Smooth muscle cell (in vitro differentiated cells): Measurements from ENCODE around the gene ACAP2. TPM values are rescaled to one million over a fixed set of nuclear protein-coding genes. Genes with fewer than 3 reads are reported as not detected.

Source experiments
- DNase-seq: peaks from one replicate; lab custom pipeline; 2025; ENCODE audit not compliant: unreplicated experiment; lab: John Stamatoyannopoulos, UW
- H2AFZ ChIP-seq: fragments of 200-600 bp; sonication (generic); 2 replicates; pipeline ENCODE4 v1.6.0; 2016; ENCODE audit warnings: antibody characterized with exemption, low read depth, mild to moderate bottlenecking
- H3F3A ChIP-seq: fragments of 200-600 bp; sonication (generic); 2 replicates; pipeline ENCODE4 v1.6.0; 2017; ENCODE audit warnings: antibody characterized with exemption, low read depth
- H3K27ac ChIP-seq: fragments of 200-600 bp; sonication (generic); 2 replicates; pipeline ENCODE4 v1.5.1; 2016; ENCODE audit warnings: low read depth, mild to moderate bottlenecking
- H3K27me3 ChIP-seq: fragments of 200-600 bp; sonication (generic); 2 replicates; pipeline ENCODE4 v1.6.1; 2016; ENCODE audit warnings: low read depth, mild to moderate bottlenecking
- H3K36me3 ChIP-seq: fragments of 200-600 bp; sonication (generic); 2 replicates; pipeline ENCODE4 v1.5.1; 2016; ENCODE audit warnings: low read depth
- H3K4me1 ChIP-seq: fragments of 200-600 bp; sonication (generic); 2 replicates; pipeline ENCODE4 v1.5.1; 2016; ENCODE audit warnings: low read depth
- H3K4me2 ChIP-seq: fragments of 200-600 bp; sonication (generic); 2 replicates; pipeline ENCODE4 v1.6.0; 2016; ENCODE audit warnings: mild to moderate bottlenecking
- H3K4me3 ChIP-seq: fragments of 200-600 bp; sonication (generic); 2 replicates; pipeline ENCODE4 v1.5.1; 2016; ENCODE audit warnings: mild to moderate bottlenecking
- H3K79me2 ChIP-seq: fragments of 200-600 bp; sonication (generic); 2 replicates; pipeline ENCODE4 v1.6.0; 2016; ENCODE audit warnings: low read depth, mild to moderate bottlenecking
- H3K9ac ChIP-seq: fragments of 200-600 bp; sonication (generic); 2 replicates; pipeline ENCODE4 v1.6.0; 2016; ENCODE audit warnings: low read depth
- H3K9me3 ChIP-seq: fragments of 200-600 bp; sonication (generic); replicated peaks from 2 replicates; pipeline ENCODE4 v1.5.1; 2016; ENCODE audit warnings: low read depth
- H4K20me1 ChIP-seq: fragments of 200-600 bp; sonication (generic); 2 replicates; pipeline ENCODE4 v1.6.0; 2016; ENCODE audit warnings: low read depth
- WGBS: methylation state at CpG from one replicate; pipeline ENCODE4 v1.1.7; 2016; ENCODE audit warnings: low lambda C conversion rate; 5-methylcytosine and 5-hydroxymethylcytosine counted together
- polyA plus RNA-seq: library from polyadenylated mRNA; unstranded; fragments of >200 nt; fragmentation: Nextera tagmentation; extraction: Ambion mirVana; gene quantifications from 2 replicates; pipeline ENCODE4 v1.2.1, GENCODE V29; 2016
- total RNA-seq: library from RNA; depleted of rRNA; stranded (reverse); fragments of >200 nt; gene quantifications from 2 replicates; pipeline ENCODE4 v1.2.3, GENCODE V29; 2014
- TF ChIP-seq, protein P1 (sequence below): fragments of 200-600 bp; sonication (generic); IDR thresholded peaks from 2 replicates; pipeline ENCODE4 v1.5.1; 2017; ENCODE audit warnings: borderline replicate concordance, mild to moderate bottlenecking, antibody characterized with exemption; ENCODE audit not compliant: insufficient read depth, poor library complexity, severe bottlenecking

ACAP2 gene
- total and polyA plus RNA-seq, 2 experiments from 2014 or later, result 19.8 to 41.8 TPM

DNA sequence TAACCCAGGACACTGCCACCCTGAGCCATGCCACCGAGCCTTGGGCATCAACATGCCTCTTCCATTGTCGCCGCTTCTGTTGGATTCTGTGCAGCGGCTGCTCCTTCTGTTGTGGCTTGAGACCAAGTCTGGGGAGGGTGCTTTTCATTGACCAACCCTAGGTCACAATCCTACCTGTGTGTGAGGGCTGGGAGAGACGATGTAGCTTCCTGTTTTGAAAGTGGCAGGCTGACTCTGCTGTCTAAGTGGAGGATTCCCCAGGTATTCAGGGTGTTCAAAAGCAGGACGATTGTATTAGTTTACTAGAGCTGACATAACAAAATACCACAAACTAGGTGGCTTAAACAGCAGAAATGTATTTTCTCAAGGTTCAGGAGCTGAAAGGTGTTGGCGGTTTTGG, 13.0 kb upstream of the ACAP2 start:
- 95% methylated on average over 7 of the region's 7 CpGs for WGBS
- H3K79me2 ChIP-seq, result no peaks in the 10 kb centered on the region
- no peaks in the 10 kb centered on the region for H3K36me3 ChIP-seq
- TF ChIP-seq, protein P1, sequence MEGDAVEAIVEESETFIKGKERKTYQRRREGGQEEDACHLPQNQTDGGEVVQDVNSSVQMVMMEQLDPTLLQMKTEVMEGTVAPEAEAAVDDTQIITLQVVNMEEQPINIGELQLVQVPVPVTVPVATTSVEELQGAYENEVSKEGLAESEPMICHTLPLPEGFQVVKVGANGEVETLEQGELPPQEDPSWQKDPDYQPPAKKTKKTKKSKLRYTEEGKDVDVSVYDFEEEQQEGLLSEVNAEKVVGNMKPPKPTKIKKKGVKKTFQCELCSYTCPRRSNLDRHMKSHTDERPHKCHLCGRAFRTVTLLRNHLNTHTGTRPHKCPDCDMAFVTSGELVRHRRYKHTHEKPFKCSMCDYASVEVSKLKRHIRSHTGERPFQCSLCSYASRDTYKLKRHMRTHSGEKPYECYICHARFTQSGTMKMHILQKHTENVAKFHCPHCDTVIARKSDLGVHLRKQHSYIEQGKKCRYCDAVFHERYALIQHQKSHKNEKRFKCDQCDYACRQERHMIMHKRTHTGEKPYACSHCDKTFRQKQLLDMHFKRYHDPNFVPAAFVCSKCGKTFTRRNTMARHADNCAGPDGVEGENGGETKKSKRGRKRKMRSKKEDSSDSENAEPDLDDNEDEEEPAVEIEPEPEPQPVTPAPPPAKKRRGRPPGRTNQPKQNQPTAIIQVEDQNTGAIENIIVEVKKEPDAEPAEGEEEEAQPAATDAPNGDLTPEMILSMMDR, result no peak
- H3K9me3 ChIP-seq, result no peaks in the 10 kb centered on the region
- peaks cover 6% of the 10 kb centered on the region for H3K4me1 ChIP-seq
- H3K9ac ChIP-seq, result no peak overlapping the region
- no peaks in the 10 kb centered on the region for H4K20me1 ChIP-seq
- no peak overlapping the region for H3K4me2 ChIP-seq
- no peak overlapping the region for H3K27ac ChIP-seq
- no peaks in the 10 kb centered on the region for H3K27me3 ChIP-seq
- H2AFZ ChIP-seq, result no peak overlapping the region
- H3K4me3 ChIP-seq, result no peak overlapping the region
- H3F3A ChIP-seq, result no peaks in the 10 kb centered on the region
- no peak for DNase-seq

GRCh38 chr3:195453236-195453635, 10.4 kb upstream of the ACAP2 start:
- Histone ChIP-seq H3K4me1 (peaks cover 11% of the 10 kb centered on the region), H3K9me3 (no peaks in the 10 kb centered on the region), H3K36me3 (no peaks in the 10 kb centered on the region), H3K9ac (no peak overlapping the region), H3K27me3 (no peaks in the 10 kb centered on the region), H3K4me2 (no peak overlapping the region), H3F3A (no peaks in the 10 kb centered on the region), H3K79me2 (no peaks in the 10 kb centered on the region), H4K20me1 (no peaks in the 10 kb centered on the region), H3K27ac (no peak overlapping the region), H3K4me3 (no peak overlapping the region), H2AFZ (no peak overlapping the region)
- 82% methylated on average over 3 of the region's 3 CpGs for WGBS
- DNase-seq, result no peak
- TF ChIP-seq, protein P1, result no peak

DNA sequence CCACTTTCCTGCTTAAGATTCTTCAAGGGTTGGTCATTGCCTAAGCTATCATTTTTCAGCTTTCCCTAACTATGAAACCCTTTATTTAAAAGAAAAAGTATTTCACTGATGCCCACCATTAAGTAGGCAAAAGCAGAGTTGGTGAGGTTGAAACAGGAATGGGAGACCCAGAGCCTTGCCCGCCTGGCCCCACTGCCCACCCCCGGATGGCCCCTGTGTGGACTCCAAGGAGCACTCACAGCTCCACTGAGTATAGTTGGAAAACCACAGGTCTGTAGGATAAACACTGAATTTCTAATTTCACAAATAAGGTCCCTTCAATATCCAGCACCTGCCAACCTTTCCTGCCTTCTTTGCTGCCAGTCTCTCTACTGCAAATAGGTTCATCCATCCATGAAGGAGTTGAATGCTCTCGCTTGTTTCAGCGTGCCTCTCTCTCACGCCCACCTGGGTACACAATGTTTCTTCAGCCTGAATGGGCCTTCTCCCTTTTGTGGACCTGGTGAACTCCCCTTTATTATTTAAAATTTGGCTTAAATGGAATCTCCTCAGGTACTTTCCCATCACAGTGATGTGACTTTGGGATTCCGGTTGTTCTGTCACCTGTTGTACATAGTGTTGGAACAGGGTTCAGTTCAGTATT, 8.7 kb upstream of the ACAP2 start:
- TF ChIP-seq, protein P1, result no peak
- no peaks in the 10 kb centered on the region for H3K79me2 ChIP-seq
- WGBS, result 95% methylated on average over 6 of the region's 6 CpGs
- H3K36me3 ChIP-seq, result no peaks in the 10 kb centered on the region
- peak overlapping the region; percentile 75 for H2AFZ ChIP-seq
- no peaks in the 10 kb centered on the region for H4K20me1 ChIP-seq
- H3K27ac ChIP-seq, result peak overlapping the region; percentile 47
- H3K27me3 ChIP-seq, result no peaks in the 10 kb centered on the region
- no peak overlapping the region for H3K9ac ChIP-seq
- H3K9me3 ChIP-seq, result no peaks in the 10 kb centered on the region
- peaks cover 11% of the 10 kb centered on the region for H3K4me1 ChIP-seq
- no peak overlapping the region for H3K4me3 ChIP-seq
- no peak overlapping the region for H3K4me2 ChIP-seq
- no peak for DNase-seq
- no peaks in the 10 kb centered on the region for H3F3A ChIP-seq

DNA sequence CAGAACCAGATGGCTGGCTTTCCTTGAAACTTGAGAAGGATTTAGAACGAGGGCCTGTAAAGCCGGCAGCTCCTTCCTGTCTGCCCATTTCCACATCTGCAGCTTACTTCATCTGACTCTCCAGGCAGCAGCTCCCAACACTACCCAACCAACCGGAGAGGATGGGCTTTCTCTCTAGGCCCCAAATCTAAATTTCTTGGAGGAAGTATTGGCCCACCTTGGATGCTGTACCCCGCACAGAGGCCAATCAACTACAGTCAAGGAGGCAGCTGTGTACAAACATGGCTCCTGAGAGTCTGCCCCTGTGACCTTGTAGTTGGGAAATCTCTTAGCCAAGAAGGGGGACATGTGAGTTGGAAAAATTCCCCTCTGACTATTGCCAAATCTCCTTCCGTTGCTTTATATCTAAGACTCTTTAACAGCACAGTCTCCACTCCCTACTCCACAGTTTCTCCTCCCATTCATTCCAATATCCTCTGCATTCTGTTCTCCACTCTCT, 8.0 kb upstream of the ACAP2 start:
- Histone ChIP-seq H3K36me3 (no peaks in the 10 kb centered on the region), H3K4me2 (no peak overlapping the region), H3F3A (no peaks in the 10 kb centered on the region), H3K4me1 (peaks cover 11% of the 10 kb centered on the region), H2AFZ (peak overlapping the region; percentile 75), H3K27ac (peak overlapping the region; percentile 47), H4K20me1 (no peaks in the 10 kb centered on the region), H3K9me3 (no peaks in the 10 kb centered on the region), H3K27me3 (no peaks in the 10 kb centered on the region), H3K79me2 (no peaks in the 10 kb centered on the region), H3K4me3 (no peak overlapping the region), H3K9ac (no peak overlapping the region)
- 41% methylated on average over 5 of the region's 5 CpGs for WGBS
- TF ChIP-seq, protein P1, result no peak
- no peak for DNase-seq
